Measurements from ENCODE around the gene TBL1XR1.
"Not testable (repeated sequence)": the region's sequence is repeated elsewhere in the genome, so short reads cannot be mapped to it uniquely, and the experiment has no call there.

Gene TBL1XR1

DNA sequence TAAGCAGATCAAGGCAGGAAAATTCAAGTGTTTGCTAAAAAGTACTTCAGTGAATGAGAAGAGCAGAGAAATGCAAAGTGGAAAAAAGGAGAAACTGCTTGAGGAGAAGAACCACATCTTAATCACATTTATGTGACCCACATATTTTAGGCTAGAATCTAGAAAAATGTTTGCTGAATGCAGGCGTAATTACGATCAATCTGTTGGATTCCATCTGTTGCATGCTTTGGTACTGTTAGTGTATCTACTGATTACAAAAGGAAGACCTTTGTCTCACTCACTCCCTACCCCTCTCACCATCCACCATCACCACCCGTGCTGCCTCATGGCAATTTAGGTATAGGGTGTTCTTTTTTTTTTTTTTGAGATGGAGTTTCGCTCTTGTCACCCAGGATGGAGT lies 9.7 kb upstream of the TBL1XR1 start:
- DNase-seq: no peak

DNA sequence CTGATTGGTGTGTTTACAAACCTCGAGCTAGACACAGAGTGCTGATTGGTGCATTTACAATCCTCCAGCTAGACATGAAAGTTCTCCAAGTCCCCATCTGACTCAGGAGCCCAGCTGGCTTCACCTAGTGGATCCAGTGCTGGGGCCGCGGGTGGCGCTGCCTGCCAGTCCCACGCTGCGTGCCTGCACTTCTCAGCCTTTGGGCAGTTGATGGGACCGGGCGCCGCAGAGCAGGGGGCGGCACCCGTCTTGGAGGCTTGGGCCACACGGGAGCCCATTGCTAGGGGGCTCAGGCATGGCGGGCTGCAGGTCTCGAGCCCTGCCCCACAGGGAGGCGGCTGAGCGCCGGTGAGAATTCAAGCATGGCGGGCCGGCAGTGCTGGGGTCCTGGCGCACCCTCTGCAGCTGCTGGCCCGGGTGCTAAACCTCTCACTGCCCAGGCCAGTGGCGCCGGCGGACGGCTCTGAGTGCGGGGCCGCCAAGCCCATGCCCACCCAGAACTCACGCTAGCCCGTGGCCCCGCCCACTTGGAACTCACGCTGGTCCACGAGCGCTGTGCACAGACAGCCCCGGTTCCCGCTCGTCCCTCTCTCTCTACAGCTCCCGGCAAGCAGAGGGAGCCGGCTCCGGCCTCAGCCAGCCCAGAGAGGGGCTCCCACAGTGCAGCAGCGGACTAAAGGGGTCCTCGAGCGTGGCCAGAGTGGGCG lies 6.6 kb upstream of the TBL1XR1 start:
- DNase-seq: no peak

- DNase-seq: not testable (repeated sequence)
Measured at GRCh38 chr3:177203016-177203415, 5.7 kb upstream of the TBL1XR1 start.

DNA sequence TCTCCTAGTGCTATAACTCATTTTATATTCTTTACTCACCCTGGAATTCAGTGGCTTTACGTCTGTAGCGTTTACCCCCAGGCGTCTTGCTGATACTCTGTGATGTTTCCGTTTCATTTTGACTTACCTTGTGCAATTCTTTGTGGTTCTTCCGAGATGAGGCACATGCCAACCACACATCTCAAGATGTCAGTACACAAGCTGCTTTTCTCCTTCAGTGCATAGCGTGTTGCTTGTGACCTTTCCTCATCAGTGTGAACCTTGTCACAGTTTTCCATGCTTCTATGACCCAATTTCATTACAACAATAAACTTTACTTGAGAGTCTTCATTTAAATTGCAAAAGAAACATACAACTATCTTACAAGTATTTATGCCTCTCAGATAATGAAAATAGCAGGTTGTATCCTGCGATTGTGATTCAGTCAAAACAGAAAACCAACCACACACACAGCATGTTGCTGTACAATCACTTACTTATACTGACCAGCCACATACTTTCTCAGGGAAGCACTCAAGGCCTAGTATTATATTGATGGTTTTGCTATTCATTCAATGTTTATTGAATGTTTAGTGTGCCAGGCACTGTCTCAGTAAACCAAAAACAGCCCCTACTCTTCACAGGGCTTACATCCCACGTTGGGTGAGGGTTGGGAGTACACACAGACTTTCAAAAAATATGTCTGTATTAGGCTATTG lies 4.6 kb upstream of the TBL1XR1 start:
- no peak for DNase-seq

DNA sequence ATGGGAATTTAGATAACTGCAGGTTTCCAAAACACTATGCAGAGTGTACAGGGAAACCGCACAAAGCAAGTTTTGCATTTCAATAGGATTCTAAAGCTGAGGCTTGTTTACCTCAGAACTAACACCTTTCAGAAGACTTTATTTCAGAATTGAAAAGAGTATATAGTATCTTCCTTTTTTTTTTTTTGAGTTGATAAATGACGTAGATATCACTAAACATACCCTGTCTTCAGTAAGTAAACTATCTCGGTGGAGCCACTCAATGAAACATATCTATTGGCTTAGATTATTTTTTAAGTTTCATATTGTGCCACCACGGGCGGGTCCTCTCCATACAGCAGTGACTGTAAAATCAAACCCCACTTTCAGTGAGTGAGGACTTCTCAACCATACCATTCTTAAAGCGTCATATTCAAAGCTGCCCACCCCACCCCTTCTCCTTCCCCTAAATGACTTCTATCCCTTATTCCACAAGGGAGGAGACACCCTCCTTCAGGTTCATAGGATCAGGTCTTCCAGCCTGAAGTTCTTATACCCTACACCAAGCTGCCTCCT lies 2.0 kb upstream of the TBL1XR1 start:
- DNase-seq: no peak

DNA sequence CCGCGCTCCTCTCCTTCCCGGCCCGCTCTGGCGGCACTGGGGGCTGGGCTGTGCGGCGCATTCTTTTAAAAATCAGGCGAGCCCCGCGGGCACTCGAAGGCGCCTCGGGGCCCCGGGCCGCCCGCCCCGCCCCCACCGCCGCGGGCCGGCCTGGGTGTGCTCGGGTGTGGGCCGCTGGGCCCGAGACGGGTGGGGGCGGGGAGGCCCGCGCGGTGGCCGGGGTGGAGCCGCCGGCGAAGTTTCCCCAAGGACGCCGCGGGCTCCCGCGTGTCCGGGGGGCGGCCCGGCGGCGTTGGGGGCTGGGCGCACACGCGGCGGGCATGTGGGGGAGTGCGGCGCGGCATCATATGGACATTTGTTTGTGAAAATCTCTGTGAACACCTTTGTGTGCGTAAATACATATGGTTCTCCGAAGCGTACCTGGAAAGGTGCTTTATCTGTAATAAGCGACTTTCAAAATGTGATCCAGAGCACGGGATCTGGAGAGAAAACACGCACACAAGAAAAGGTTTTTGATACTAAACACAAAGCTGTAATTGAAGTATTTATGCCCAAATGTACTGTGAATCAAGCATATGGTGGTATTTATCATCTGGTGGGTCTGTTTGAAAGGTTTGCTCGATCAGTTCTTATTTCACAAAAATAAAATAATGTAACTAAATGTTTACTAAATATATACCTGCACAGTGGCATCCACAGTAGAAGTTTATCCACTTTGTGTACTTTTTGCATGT lies 612 bp upstream of the TBL1XR1 start:
- no peak for DNase-seq

DNA sequence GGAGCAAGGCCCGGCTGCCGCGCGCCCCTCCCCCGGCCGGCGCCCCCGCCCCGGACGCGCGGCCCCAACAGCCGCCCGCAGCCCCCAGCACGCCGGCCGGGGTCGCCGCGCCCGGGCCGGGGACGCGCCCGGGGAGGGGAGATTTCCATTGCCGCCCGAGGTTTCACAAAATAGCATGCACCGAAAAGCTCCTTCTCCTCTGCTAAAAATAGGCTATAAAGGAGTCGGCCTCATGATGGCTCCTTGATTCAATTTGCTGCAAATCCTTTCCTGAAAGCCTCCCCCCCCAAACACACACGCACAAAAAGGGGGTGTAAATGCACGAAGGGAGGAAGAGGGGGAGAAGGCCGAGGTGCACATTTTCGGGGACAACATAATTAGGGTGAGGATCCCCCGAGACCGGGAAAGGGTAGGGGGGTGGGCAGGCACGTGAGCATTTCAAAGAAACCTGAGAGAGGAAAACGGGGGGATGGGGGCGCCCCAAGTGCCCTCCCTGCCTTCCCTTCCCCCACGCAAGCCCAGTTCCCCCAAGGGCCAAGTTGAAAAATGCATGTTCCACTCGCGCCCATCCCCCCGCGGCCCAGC lies 734 bp downstream of the TBL1XR1 start:
- peak; percentile 59 for DNase-seq

DNA sequence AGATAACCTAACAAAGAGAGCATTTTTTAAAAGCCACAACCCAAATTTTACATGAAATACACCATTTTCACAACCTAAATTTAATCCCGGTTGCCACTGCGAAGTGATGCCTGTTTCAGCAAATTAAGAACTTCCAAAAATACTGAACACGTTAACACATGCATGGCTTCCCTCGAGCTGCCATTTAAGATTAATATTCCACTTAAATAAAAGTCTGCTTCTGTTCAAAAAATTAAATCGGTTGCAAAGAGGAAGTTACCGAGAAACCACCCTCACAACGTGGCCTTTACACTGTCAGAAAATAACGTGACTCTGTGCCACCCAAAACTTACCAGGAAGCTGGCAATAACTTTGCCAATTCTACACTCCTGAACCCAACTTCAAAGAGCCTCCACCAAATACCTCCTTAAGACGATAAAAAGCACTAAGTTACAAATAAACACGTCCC lies 1.2 kb downstream of the TBL1XR1 start:
- DNase-seq: no peak

GRCh38 chr3:177195242-177195991 lies 1.9 kb downstream of the TBL1XR1 start:
- DNase-seq: peak; percentile 42

- no peak for DNase-seq
Measured at GRCh38 chr3:177194299-177194698, 3.0 kb downstream of the TBL1XR1 start.

GRCh38 chr3:177193688-177194268 lies 3.5 kb downstream of the TBL1XR1 start:
- DNase-seq: no peak

- not testable (repeated sequence) for DNase-seq
Measured at GRCh38 chr3:177193275-177193674, 4.0 kb downstream of the TBL1XR1 start.

GRCh38 chr3:177190756-177191681 lies 6.3 kb downstream of the TBL1XR1 start:
- no peak for DNase-seq

DNA sequence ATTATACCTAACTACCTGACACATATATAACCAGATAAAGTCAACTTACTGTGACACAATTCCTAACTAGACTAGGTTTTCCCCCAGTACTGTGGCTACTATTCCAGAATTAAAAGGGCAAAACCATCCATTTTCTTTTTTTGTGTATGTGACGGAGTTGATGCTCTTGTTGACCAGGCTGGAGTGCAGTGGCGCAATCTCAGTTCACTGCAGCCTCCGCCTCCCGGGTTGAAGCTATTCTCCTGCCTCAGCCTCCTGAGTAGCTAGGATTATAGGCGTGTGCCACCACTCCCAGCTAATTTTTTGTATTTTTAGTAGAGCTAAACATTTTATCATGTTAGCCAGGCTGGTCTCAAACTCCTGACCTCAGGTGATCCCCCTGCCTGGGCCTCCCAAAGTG lies 7.1 kb downstream of the TBL1XR1 start:
- DNase-seq: not testable (repeated sequence)

DNA sequence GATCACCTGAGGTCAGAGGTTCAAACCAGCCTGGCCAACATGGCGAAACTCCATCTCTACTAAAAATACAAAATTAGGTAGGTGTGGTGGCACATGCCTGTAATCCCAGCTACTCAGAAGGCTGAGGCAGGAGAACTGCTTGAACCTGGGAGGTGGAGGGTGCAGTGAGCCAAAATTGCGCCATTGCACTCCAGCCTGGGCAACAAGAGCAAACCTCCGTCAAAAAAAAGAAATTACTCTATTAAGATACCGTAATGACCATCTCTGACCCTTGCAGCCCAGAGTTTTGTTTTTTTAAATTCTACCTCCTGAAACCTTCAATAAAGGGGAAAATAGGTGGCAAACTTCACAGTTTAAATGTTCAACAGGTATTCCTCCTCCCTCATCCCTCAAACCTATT lies 9.0 kb downstream of the TBL1XR1 start:
- not testable (repeated sequence) for DNase-seq

DNA sequence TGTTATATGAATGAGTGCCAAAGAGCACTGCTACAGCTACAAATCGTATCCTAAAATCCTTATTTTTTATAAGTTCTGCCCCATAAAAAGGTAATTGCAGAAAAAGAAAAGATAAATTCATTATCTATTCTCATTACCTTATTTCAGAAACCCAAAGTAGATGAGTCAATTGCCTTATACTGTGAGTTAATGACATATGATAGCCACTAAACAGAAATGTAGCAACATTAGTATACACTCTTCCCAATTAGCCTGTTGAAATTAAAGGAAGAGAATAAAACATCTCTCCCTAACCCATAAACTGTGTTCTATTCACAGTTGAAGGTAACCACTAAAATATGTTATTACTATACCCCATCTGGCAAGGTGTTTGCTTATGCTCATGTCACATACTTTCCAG lies 11.0 kb downstream of the TBL1XR1 start:
- no peak for DNase-seq

DNA sequence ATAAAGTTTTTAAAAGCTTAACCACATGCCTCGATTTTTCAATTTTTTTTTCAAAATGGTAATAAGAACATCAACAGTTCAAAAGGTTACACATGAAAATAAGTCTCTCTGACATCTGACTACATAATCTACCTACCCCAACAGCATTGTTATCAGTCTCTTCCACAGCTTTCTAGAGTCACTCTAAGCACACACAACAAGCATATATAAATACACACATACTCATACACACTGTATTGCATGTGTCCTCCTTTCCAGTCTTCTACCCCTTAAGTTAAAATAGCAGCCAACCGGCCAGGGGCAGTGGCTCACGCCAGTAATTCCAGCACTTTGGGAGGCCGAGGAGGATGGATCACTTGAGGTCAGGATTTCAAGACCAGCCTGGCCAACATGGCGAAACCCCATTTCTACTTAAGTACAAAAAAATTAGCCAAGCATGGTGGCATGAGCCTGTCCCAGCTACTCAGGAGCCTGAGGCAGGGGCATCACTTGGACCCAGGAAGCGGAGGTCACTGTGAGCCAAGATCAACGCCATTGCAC lies 12.2 kb downstream of the TBL1XR1 start:
- DNase-seq: no peak

- not testable (repeated sequence) for DNase-seq
Measured at GRCh38 chr3:177184602-177185001, 12.7 kb downstream of the TBL1XR1 start.

DNA sequence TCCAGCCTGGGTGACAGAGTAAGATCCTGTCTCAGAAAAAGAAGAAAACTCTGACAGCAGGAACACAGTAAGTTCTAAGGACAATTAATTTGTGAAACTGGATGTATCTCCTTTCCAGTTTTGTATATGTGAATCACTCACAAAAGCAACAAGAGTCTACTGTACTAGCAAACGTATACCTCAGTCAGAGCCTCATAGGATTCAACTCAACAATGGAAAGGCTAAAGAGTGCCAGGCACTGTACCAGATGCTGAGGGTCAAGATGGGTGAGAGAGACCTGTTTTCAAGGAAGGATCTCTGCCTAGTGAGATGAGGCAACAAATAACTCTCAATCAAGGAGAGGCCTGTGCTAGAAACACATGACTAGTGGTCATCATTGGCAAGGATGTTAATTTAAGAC lies 14.9 kb downstream of the TBL1XR1 start:
- no peak for DNase-seq

- no peak for DNase-seq
Measured at GRCh38 chr3:177181418-177181817, 15.9 kb downstream of the TBL1XR1 start.

- DNase-seq: no peak
Measured at GRCh38 chr3:177180506-177180905, 16.8 kb downstream of the TBL1XR1 start.

Data from NCI-H1105 (cell line).